NB4 (cell line): ENCODE results near the gene HDAC8.
"Not testable (repeated sequence)": the region's sequence is repeated elsewhere in the genome, so short reads cannot be mapped to it uniquely, and the experiment has no call there.

Experiments used
- CTCF ChIP-seq: IDR thresholded peaks from one replicate; pipeline ENCODE4 v1.5.1; 2012; ENCODE audit warnings: low read depth, low read length
- MAX ChIP-seq: IDR thresholded peaks from 2 replicates; pipeline ENCODE4 v1.6.1; 2011; ENCODE audit warnings: low read depth, low read length
- MYC ChIP-seq: IDR thresholded peaks from 2 replicates; pipeline ENCODE4 v1.6.1; 2011; ENCODE audit warnings: low read depth, low read length
- POLR2A ChIP-seq: IDR thresholded peaks from 2 replicates; pipeline ENCODE4 v1.6.1; 2011; ENCODE audit warnings: mild to moderate bottlenecking; ENCODE audit not compliant: insufficient read length; ENCODE audit errors: extremely low read depth

GRCh38 chrX:72559655-72560054 is 13.0 kb downstream of the HDAC8 start:
- TF ChIP-seq CTCF, POLR2A, MAX, MYC: not testable (repeated sequence)
